GM11168 (cell line): ENCODE results near the gene C1orf122.
"Not testable (repeated sequence)": the region's sequence is repeated elsewhere in the genome, so short reads cannot be mapped to it uniquely, and the experiment has no call there.

Experiments
- in situ Hi-C: fragments of 300-500 bp; cut with MboI; formaldehyde crosslinking; loops from one replicate; pipeline ENCODE4 v1.12.0; 2022; ENCODE audit warnings: low sequenced_read_pairs; ENCODE audit not compliant: unreplicated experiment

The C1orf122 gene

GRCh38 chr1:37807555-37808368 lies at the start of gene C1orf122, which contains the start of gene YRDC:
Gene C1orf122 (plus strand): TSS chr1:37807790. CDS start chr1:37808405, 615 bp downstream.
Gene YRDC (minus strand): TSS chr1:37808208. CDS start chr1:37808180, 28 bp downstream.
- in situ Hi-C loops: no loop called here

- in situ Hi-C loops: no loop called here
Observed at GRCh38 chr1:37759451-37759850, 48.1 kb upstream of the C1orf122 start.

- in situ Hi-C loops: no loop called here
Observed at GRCh38 chr1:37761416-37762095, 46.0 kb upstream of the C1orf122 start.

GRCh38 chr1:37762516-37762915 lies 45.1 kb upstream of the C1orf122 start:
- in situ Hi-C loops: no loop called here

GRCh38 chr1:37763791-37764413 lies 43.7 kb upstream of the C1orf122 start:
- in situ Hi-C loops: no loop called here

- in situ Hi-C loops: no loop called here
Observed at GRCh38 chr1:37764414-37764825, 43.2 kb upstream of the C1orf122 start.

GRCh38 chr1:37764888-37765441 lies 42.6 kb upstream of the C1orf122 start, which contains the start of gene EPHA10:
Gene EPHA10 (minus strand): TSS chr1:37765120. CDS start chr1:37765066, 54 bp downstream.
- in situ Hi-C loops: no loop called here

- in situ Hi-C loops: no loop called here
Observed at GRCh38 chr1:37765916-37766664, 41.5 kb upstream of the C1orf122 start.

- in situ Hi-C loops: no loop called here
Observed at GRCh38 chr1:37767488-37767887, 40.1 kb upstream of the C1orf122 start.

- in situ Hi-C loops: not testable (repeated sequence)
Observed at GRCh38 chr1:37771440-37771839, 36.1 kb upstream of the C1orf122 start.

GRCh38 chr1:37776946-37777516 lies 30.6 kb upstream of the C1orf122 start:
- in situ Hi-C loops: no loop called here

- in situ Hi-C loops: no loop called here
Observed at GRCh38 chr1:37778654-37779053, 28.9 kb upstream of the C1orf122 start.

- in situ Hi-C loops: no loop called here
Observed at GRCh38 chr1:37782491-37782890, 25.1 kb upstream of the C1orf122 start.

GRCh38 chr1:37792943-37793686 lies 14.5 kb upstream of the C1orf122 start:
- in situ Hi-C loops: no loop called here

GRCh38 chr1:37793773-37794371 lies 13.7 kb upstream of the C1orf122 start, which contains the start of gene MANEAL:
Gene MANEAL (plus strand): TSS chr1:37793847. CDS start chr1:37794183, 336 bp downstream.
- in situ Hi-C loops: no loop called here

- in situ Hi-C loops: no loop called here
Observed at GRCh38 chr1:37794372-37795339, 12.9 kb upstream of the C1orf122 start.
